ENCODE measurements around the gene CD151. TPM values are rescaled to one million over a fixed set of nuclear protein-coding genes. Genes with fewer than 3 reads are reported as not detected.
A peak's percentile ranks its signal among the peaks of the same experiment; 100 is the strongest.

Gene CD151
- total RNA-seq, 1 donor from 2014 or later, result 377 TPM

DNA sequence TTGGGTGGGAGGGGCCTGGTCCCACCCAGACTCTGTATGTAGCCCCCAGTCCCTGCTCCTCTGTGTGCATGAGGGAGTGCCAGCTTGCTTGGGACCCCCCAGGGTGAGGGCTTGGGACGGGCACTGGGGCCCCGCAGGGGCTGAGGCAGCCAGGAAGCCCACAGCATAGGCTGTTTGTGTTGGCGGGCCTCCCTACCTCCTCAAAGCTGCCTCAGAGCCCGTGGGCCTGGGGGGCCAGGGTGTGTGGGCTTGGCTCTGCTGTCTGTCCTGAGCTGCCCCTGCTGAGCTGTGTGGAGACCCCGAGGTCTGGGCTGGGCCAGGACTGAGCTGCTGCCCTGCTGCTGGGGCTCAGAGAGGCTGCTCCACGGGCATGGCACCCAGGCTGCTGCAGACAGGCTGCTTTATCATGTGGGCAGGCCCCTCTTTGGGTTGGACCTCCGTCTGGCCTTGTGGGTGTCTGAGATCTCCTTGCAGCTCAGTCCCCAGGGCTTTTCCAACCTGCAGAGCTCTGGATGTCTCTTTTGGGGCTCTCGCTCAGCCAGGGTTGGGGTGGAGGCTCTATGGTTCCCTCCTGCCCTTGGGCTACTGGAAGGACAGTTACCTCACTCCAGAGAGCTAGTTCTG, 13.2 kb downstream of the CD151 start:
- Mint-ChIP-seq H3K4me1 (ENCODE audit: unreplicated experiment) (peaks cover 48% of the 10 kb centered on the region), H3K9me3 (ENCODE audit: unreplicated experiment) (no peaks in the 10 kb centered on the region), H3K36me3 (ENCODE audit: unreplicated experiment) (no peaks in the 10 kb centered on the region), H3K27me3 (ENCODE audit: unreplicated experiment) (no peaks in the 10 kb centered on the region), H3K4me3 (ENCODE audit: unreplicated experiment) (peak overlapping the region; percentile 40), H3K27ac (ENCODE audit: unreplicated experiment) (peak overlapping the region; percentile 96)
- no peak for DNase-seq (ENCODE audit: extremely low spot score, unreplicated experiment)
- TF ChIP-seq, protein P1, sequence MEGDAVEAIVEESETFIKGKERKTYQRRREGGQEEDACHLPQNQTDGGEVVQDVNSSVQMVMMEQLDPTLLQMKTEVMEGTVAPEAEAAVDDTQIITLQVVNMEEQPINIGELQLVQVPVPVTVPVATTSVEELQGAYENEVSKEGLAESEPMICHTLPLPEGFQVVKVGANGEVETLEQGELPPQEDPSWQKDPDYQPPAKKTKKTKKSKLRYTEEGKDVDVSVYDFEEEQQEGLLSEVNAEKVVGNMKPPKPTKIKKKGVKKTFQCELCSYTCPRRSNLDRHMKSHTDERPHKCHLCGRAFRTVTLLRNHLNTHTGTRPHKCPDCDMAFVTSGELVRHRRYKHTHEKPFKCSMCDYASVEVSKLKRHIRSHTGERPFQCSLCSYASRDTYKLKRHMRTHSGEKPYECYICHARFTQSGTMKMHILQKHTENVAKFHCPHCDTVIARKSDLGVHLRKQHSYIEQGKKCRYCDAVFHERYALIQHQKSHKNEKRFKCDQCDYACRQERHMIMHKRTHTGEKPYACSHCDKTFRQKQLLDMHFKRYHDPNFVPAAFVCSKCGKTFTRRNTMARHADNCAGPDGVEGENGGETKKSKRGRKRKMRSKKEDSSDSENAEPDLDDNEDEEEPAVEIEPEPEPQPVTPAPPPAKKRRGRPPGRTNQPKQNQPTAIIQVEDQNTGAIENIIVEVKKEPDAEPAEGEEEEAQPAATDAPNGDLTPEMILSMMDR (IDR thresholded peaks at IDR 0.05), result no peak

DNA sequence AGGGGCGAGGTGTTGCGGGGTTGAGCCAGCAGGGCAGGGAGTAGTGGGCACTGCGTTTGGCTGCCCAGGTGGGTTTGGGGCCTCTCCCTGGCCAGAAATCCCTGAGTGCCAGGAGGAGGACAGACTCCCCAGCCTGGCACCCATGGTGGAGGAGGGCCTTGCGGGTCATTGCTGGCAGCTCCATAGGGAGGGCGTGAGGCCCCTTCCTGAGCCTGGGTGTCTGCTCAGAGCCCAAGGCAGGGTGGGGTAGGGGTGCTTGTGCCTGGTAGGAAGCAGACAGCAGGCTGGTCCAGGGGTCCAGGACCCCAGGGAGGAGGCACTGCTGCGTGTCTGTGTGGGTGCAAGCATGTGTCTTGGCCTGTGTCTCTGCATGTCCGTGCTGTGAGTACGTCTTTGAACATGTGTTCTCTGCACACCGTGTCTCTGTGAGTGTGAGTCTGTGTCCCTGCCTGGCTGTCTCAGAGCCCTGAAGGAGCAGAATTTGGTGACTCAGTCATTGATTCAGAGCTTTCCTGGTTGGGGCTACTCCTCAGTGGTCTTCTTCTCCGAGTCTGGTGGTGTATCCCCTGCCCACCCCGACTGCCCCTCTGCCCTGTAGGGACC, 13.8 kb downstream of the CD151 start:
- peak overlapping the region; percentile 96 for H3K27ac Mint-ChIP-seq (ENCODE audit: unreplicated experiment)
- DNase-seq (ENCODE audit: extremely low spot score, unreplicated experiment), result no peak
- TF ChIP-seq, protein P1 (IDR thresholded peaks at IDR 0.05), result no peak
- no peaks in the 10 kb centered on the region for H3K27me3 Mint-ChIP-seq (ENCODE audit: unreplicated experiment)
- no peaks in the 10 kb centered on the region for H3K36me3 Mint-ChIP-seq (ENCODE audit: unreplicated experiment)
- peaks cover 45% of the 10 kb centered on the region for H3K4me1 Mint-ChIP-seq (ENCODE audit: unreplicated experiment)
- H3K4me3 Mint-ChIP-seq (ENCODE audit: unreplicated experiment), result peak overlapping the region; percentile 45
- H3K9me3 Mint-ChIP-seq (ENCODE audit: unreplicated experiment), result no peaks in the 10 kb centered on the region

DNA sequence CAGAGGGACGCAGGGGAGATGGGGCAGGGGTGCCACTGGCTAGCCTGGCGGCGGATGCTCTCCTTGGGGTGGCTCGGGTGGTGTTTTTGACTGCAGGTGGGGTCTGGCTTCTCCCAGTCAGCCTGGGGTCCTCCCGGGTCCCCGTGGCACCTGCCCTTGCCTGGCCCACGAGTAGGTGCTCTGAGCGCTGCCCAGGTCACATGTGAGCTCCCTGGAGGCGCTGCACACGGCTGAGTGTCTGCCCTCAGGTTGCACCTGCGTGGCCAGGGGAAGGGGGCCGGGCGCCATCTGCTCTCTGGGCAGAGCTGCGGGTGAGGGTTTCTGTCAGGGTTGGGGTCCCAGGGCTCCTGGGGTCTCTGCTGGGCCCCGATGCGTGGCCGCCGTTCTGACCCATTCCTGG, 15.1 kb downstream of the CD151 start:
- TF ChIP-seq, protein P1 (IDR thresholded peaks at IDR 0.05), result no peak
- DNase-seq (ENCODE audit: extremely low spot score, unreplicated experiment), result no peak
- H3K4me3 Mint-ChIP-seq (ENCODE audit: unreplicated experiment), result no peak overlapping the region
- H3K27ac Mint-ChIP-seq (ENCODE audit: unreplicated experiment), result no peak overlapping the region
- no peaks in the 10 kb centered on the region for H3K27me3 Mint-ChIP-seq (ENCODE audit: unreplicated experiment)
- no peaks in the 10 kb centered on the region for H3K9me3 Mint-ChIP-seq (ENCODE audit: unreplicated experiment)
- H3K4me1 Mint-ChIP-seq (ENCODE audit: unreplicated experiment), result peaks cover 50% of the 10 kb centered on the region
- no peaks in the 10 kb centered on the region for H3K36me3 Mint-ChIP-seq (ENCODE audit: unreplicated experiment)

DNA sequence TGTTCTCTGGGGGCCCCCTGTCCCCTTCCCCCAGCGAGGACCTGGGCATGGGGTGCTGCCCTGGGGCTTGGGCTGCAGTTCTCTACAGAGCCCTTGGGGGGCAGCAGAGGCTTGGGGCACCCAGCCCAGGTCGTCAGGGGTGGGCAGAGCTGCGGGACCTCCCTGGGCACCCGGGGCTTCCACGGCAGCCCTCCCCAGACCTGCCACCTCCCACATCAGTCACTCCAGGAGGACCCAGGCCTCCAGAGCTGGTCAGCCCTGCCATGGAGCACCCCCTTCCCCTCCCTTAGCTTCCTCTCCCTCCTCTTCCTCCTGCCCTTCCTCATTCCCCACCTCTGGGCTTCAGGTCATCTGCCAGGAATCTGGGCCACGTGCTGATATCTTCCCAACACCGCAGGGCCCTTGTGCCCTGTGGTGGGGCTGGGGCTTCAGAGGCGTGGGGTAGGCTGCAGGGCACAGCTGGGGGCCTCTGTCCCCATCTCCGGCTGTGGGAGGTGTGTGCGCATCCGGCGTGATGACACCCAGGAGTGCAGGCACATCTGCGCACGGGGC, 15.7 kb downstream of the CD151 start:
- H3K4me1 Mint-ChIP-seq (ENCODE audit: unreplicated experiment), result peaks cover 50% of the 10 kb centered on the region
- TF ChIP-seq, protein P1 (IDR thresholded peaks at IDR 0.05), result peak; percentile 83
- H3K36me3 Mint-ChIP-seq (ENCODE audit: unreplicated experiment), result no peaks in the 10 kb centered on the region
- DNase-seq (ENCODE audit: extremely low spot score, unreplicated experiment), result no peak
- H3K27me3 Mint-ChIP-seq (ENCODE audit: unreplicated experiment), result no peaks in the 10 kb centered on the region
- H3K4me3 Mint-ChIP-seq (ENCODE audit: unreplicated experiment), result peak overlapping the region; percentile 38
- H3K9me3 Mint-ChIP-seq (ENCODE audit: unreplicated experiment), result no peaks in the 10 kb centered on the region
- H3K27ac Mint-ChIP-seq (ENCODE audit: unreplicated experiment), result no peak overlapping the region

DNA sequence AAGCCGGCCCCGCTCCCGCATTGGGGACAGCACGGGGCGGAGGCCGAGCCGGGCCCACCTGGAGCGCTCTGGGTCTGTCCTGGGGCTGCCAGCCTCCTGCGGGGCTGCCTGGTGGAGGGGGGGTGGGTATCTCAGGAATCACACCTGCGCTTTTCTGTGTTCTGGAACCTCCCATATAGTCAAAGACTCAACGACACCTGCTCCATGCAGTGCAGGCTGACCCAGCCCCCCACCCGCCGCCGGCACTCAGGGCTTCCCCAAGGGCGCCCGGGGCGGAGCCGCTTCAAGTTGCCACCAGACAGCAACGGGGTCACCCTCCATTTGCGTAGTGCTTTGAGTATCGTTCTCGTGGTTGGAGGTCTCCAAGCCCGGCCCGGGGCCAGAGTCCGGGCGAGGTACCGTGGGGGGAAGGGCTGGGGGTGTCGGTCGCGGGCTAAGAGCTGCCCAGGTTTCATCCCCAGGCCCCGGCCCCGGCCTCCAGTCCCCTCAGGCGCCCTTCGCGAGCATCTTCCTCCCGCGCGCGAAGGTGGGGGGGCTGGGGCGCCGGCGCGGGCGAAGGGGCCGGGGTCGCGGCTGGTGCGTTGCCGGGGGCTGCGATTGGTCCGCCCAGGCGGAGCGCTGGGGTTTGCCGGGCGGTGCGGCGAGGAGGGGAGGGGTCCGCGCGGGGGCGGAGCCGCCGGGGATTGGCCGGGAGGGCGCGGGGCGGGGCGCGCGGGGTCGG, 16.5 kb downstream of the CD151 start:
- Mint-ChIP-seq H3K27ac (ENCODE audit: unreplicated experiment) (no peak overlapping the region), H3K4me3 (ENCODE audit: unreplicated experiment) (peak overlapping the region; percentile 71), H3K9me3 (ENCODE audit: unreplicated experiment) (no peaks in the 10 kb centered on the region), H3K4me1 (ENCODE audit: unreplicated experiment) (peaks cover 46% of the 10 kb centered on the region), H3K27me3 (ENCODE audit: unreplicated experiment) (no peaks in the 10 kb centered on the region), H3K36me3 (ENCODE audit: unreplicated experiment) (no peaks in the 10 kb centered on the region)
- DNase-seq (ENCODE audit: extremely low spot score, unreplicated experiment), result no peak
- TF ChIP-seq, protein P1 (IDR thresholded peaks at IDR 0.05), result no peak
